Endometrium (tissue), 2 donors: ENCODE measurements around the gene CYTH1.
"Not testable (repeated sequence)": the region's sequence is repeated elsewhere in the genome, so short reads cannot be mapped to it uniquely, and the experiment has no call there.

Source experiments
- FAIRE-seq: peaks from 2 replicates; lab custom pipeline; 2012; peaks lifted over from hg19 to GRCh38; lab: Jason Lieb, UNC
- donor health status: control.
- donor health status: control.

The CYTH1 gene

GRCh38 chr17:78761789-78762406 lies 20.2 kb downstream of the CYTH1 start:
- no peak for FAIRE-seq

GRCh38 chr17:78759969-78760352 lies 22.1 kb downstream of the CYTH1 start:
- FAIRE-seq: no peak

- FAIRE-seq: no peak
These were observed 22.7 kb downstream of the CYTH1 start for GRCh38 chr17:78759203-78759968.

GRCh38 chr17:78753316-78754250 lies 28.5 kb downstream of the CYTH1 start:
- FAIRE-seq: no peak

- FAIRE-seq: no peak
These were observed 30.5 kb downstream of the CYTH1 start for GRCh38 chr17:78751447-78752161.

GRCh38 chr17:78751000-78751399 lies 31.1 kb downstream of the CYTH1 start:
- FAIRE-seq: not testable (repeated sequence)

- no peak for FAIRE-seq
These were observed 33.2 kb downstream of the CYTH1 start for GRCh38 chr17:78748730-78749317.

- FAIRE-seq: no peak
These were observed 33.9 kb downstream of the CYTH1 start for GRCh38 chr17:78748048-78748729.

- no peak for FAIRE-seq
These were observed 34.6 kb downstream of the CYTH1 start for GRCh38 chr17:78747488-78747887.

GRCh38 chr17:78746949-78747269 lies 35.2 kb downstream of the CYTH1 start:
- FAIRE-seq: no peak

GRCh38 chr17:78746263-78746948 lies 35.7 kb downstream of the CYTH1 start:
- no peak for FAIRE-seq

- no peak for FAIRE-seq
These were observed 36.5 kb downstream of the CYTH1 start for GRCh38 chr17:78745407-78746088.

GRCh38 chr17:78742901-78743300 lies 39.2 kb downstream of the CYTH1 start:
- FAIRE-seq: no peak

GRCh38 chr17:78741644-78742284 lies 40.3 kb downstream of the CYTH1 start:
- no peak for FAIRE-seq

GRCh38 chr17:78739331-78739931 lies 42.6 kb downstream of the CYTH1 start:
- FAIRE-seq: no peak

GRCh38 chr17:78738698-78739097 lies 43.4 kb downstream of the CYTH1 start:
- FAIRE-seq: no peak

GRCh38 chr17:78738278-78738677 lies 43.8 kb downstream of the CYTH1 start:
- no peak for FAIRE-seq

GRCh38 chr17:78737332-78737731 lies 44.7 kb downstream of the CYTH1 start:
- FAIRE-seq: no peak

GRCh38 chr17:78736526-78737079 lies 45.5 kb downstream of the CYTH1 start:
- FAIRE-seq: no peak
